Activated CD4-positive, alpha-beta T cell treated with anti-CD3 and anti-CD28 coated beads for 36 hours (primary cell): Measurements from ENCODE around the gene MYL6. TPM values are rescaled to one million over a fixed set of nuclear protein-coding genes. Genes with fewer than 3 reads are reported as not detected.
"Not testable (repeated sequence)": the region's sequence is repeated elsewhere in the genome, so short reads cannot be mapped to it uniquely, and the experiment has no call there.

Experiments used
- ATAC-seq: fragments of 200-7000 bp; cut with Tn5 transposase; one replicate; pipeline ENCODE4 v1.10.0; 2021; ENCODE audit warnings: mild to moderate bottlenecking, moderate library complexity
- CTCF ChIA-PET: fragments of 350-600 bp; sonication (Branson Sonifier 250); formaldehyde crosslinking; loops from one replicate; lab custom pipeline; 2021; ENCODE audit warnings: antibody characterized with exemption; lab: Charles Lee
- POLR2A ChIA-PET: fragments of 350-600 bp; sonication (Branson Sonifier 250); formaldehyde crosslinking; loops from one replicate; lab custom pipeline; 2021; ENCODE audit warnings: antibody characterized with exemption, inconsistent platforms; lab: Charles Lee
- DNase-seq: peaks from one replicate; pipeline ENCODE4 v3.0.0-alpha.2; 2020
- H3K27ac Mint-ChIP-seq: one replicate; pipeline ENCODE4 v1.8.0; 2021; ENCODE audit warnings: mixed read lengths
- H3K27me3 Mint-ChIP-seq: one replicate; pipeline ENCODE4 v1.8.0; 2021; ENCODE audit warnings: mixed read lengths
- H3K36me3 Mint-ChIP-seq: one replicate; pipeline ENCODE4 v1.8.0; 2021; ENCODE audit warnings: low read depth, mixed read lengths
- H3K4me1 Mint-ChIP-seq: one replicate; pipeline ENCODE4 v1.8.0; 2021; ENCODE audit warnings: mixed read lengths
- H3K4me3 Mint-ChIP-seq: one replicate; pipeline ENCODE4 v1.8.0; 2021; ENCODE audit warnings: mild to moderate bottlenecking, moderate library complexity, mixed read lengths
- H3K9me3 Mint-ChIP-seq: one replicate; pipeline ENCODE4 v1.8.0; 2021; ENCODE audit warnings: low read depth, mixed read lengths
- intact Hi-C, 2 experiments: fragments of 100-400 bp; cut with DNase I in 1 of 2; cut with micrococcal nuclease in 1 of 2; formaldehyde crosslinking; loops; one replicate each; pipeline versions ENCODE4 v1.14.2 to v1.15.1; 2022 to 2024; cut with DNase I, micrococcal nuclease
- total RNA-seq, 2 experiments: library from RNA; stranded (reverse); gene quantifications; one replicate each; pipeline ENCODE4 v1.2.3, GENCODE V29; 2021

Gene MYL6
- total RNA-seq, 2 experiments from 2014 or later = 692 to 918 TPM

DNA sequence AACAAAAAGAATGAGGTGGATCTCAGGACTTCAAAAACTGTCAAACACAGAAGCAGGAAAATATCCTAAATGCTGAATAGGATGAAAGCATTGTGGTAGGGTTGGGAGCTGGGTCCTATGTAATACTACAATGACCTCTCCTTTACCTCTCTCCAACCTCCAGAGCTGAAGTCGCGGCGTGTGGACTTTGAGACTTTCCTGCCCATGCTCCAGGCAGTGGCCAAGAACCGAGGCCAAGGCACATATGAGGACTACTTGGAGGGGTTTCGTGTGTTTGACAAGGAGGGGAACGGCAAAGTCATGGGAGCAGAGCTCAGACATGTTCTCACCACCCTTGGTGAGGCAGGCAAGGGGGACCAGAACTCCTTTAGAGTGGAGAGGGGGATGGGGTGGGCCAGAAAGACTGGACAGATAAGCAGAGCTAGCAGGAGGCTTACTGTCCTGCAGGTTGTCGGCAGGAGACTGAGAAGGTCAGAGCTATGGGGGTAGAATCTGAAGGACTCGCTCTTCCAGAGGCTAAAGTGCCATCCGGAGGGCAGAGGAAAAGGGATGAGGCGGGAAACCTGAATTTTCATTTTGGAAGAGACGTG is 2.8 kb upstream of the MYL6 start:
- H3K4me1 Mint-ChIP-seq = peaks cover 32% of the 10 kb centered on the region

GRCh38 chr12:56156464-56157200 is 1.5 kb upstream of the MYL6 start:
- CTCF ChIA-PET = interaction anchor here (0.6 to 1.4 kb wide), 4 partner anchors 8 to 308 kb away, joined by 3 to 12 read pairs (median 4); partner anchors contain the start of genes ERBB3 and ZC3H10
- Mint-ChIP-seq H3K4me1 (peaks cover 31% of the 10 kb centered on the region), H3K27ac (peak overlapping the region; percentile 96), H3K36me3 (peaks cover 46% of the 10 kb centered on the region), H3K4me3 (peak overlapping the region; percentile 99)
- intact Hi-C loops = loop anchor here in 1 of 2 experiments (10.0 kb wide), 1 partner anchor 928 kb away; the partner anchor contains the start of gene NAB2
- ATAC-seq, H3K9me3 Mint-ChIP-seq, H3K27me3 Mint-ChIP-seq, DNase-seq: not testable (repeated sequence)
- POLR2A ChIA-PET = interaction anchor here (0.6 to 0.7 kb wide), 2 partner anchors 10 to 1691 kb away, joined by 3 to 8 read pairs; no protein-coding TSS in a partner anchor

More for the DNA sequence above, 2.8 kb upstream of the MYL6 start:
- CTCF ChIA-PET = interaction anchor here (0.8 to 2.0 kb wide), 4 partner anchors 10 to 35 kb away, joined by 3 to 8 read pairs (median 6); partner anchors contain the start of gene ESYT1
- Mint-ChIP-seq H3K36me3 (peaks cover 35% of the 10 kb centered on the region), H3K4me3 (no peak overlapping the region), H3K9me3 (no peaks in the 10 kb centered on the region), H3K27me3 (no peaks in the 10 kb centered on the region), H3K27ac (no peak overlapping the region)
- ATAC-seq = no peak
- no peak for DNase-seq
- POLR2A ChIA-PET = interaction anchor here (1.2 kb wide), 1 partner anchor 28 kb away, joined by 4 read pairs; the partner anchor contains the start of gene ESYT1
- intact Hi-C loops = loop anchor here in 1 of 2 experiments (10.0 kb wide), 1 partner anchor 929 kb away; the partner anchor contains the start of gene NAB2

GRCh38 chr12:56157201-56158028 is 744 bp upstream of the MYL6 start:
- ChIA-PET CTCF (interaction anchor here (0.6 to 1.8 kb wide), 6 partner anchors 21 to 307 kb away, joined by 3 to 12 read pairs (median 4); partner anchors contain the start of genes ERBB3 and ZC3H10), POLR2A (interaction anchor here (4.4 kb wide), 1 partner anchor 29 kb away, joined by 19 read pairs; the partner anchor contains the start of gene ESYT1)
- Mint-ChIP-seq H3K4me3 (peak overlapping the region; percentile 99), H3K36me3 (peaks cover 50% of the 10 kb centered on the region), H3K4me1 (peaks cover 32% of the 10 kb centered on the region), H3K27me3 (no peaks in the 10 kb centered on the region), H3K9me3 (no peaks in the 10 kb centered on the region), H3K27ac (peak overlapping the region; percentile 96)
- DNase-seq (peak; percentile 76), ATAC-seq (peak; percentile 43)
- intact Hi-C loops = loop anchor here (1.0 to 10.0 kb wide), 9 partner anchors 29 to 927 kb away; partner anchors contain the start of genes ZC3H10 (in 2 of the 2), CS (in 1 of the 2), ESYT1 (in 1 of the 2) and NAB2 (in 1 of the 2)

DNA sequence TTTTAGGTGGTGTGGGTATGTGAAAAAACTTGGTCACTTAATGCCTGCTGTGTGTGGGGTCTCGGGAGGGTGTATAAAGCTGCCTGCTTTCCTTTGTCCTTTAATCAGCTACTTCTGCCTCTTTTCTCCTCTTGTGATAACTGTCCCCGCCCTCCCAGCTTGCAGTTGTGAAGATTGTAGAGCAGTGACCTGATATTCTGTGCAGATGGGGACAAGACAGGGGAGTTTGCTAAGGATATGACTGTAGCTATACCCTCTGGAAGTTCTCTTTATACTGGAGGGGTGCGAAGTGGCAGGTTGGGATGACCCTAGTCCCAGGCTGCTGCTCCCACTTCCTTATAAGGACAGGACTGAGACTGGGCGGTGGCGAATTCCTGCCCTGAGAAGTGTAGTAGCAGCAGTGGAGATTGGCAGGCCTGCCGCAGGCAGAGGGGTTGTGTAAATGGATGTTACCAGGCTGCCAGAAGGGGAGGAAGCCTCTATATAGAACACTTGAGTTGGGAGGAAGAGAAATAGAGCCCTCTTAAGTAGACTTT is 835 bp downstream of the MYL6 start:
- ChIA-PET POLR2A (interaction anchor here (1.4 to 4.4 kb wide), 2 partner anchors 31 to 41 kb away, joined by 9 to 19 read pairs; partner anchors contain the start of genes ESYT1 and ZC3H10), CTCF (interaction anchor here (0.5 to 1.8 kb wide), 14 partner anchors 8 to 224 kb away, joined by 3 to 10 read pairs (median 4); partner anchors contain the start of genes ESYT1 and SMARCC2)
- peaks cover 26% of the 10 kb centered on the region for H3K4me1 Mint-ChIP-seq
- H3K27ac Mint-ChIP-seq = peak overlapping the region; percentile 96
- H3K36me3 Mint-ChIP-seq = peaks cover 60% of the 10 kb centered on the region
- DNase-seq (peak; percentile 45), ATAC-seq (peak; percentile 1)
- no peaks in the 10 kb centered on the region for H3K27me3 Mint-ChIP-seq
- H3K9me3 Mint-ChIP-seq = no peaks in the 10 kb centered on the region
- H3K4me3 Mint-ChIP-seq = peak overlapping the region; percentile 99
- intact Hi-C loops = loop anchor here (1.0 to 10.0 kb wide), 9 partner anchors 30 to 926 kb away; partner anchors contain the start of genes ZC3H10 (in 2 of the 2), CS (in 1 of the 2), ESYT1 (in 1 of the 2) and NAB2 (in 1 of the 2)

- peaks cover 26% of the 10 kb centered on the region for H3K4me1 Mint-ChIP-seq
- ChIA-PET CTCF (interaction anchor here (0.5 to 1.8 kb wide), 10 partner anchors 25 to 900 kb away, joined by 3 to 10 read pairs (median 3); partner anchors contain the start of genes ESYT1 and SMARCC2), POLR2A (interaction anchor here (1.4 to 4.4 kb wide), 2 partner anchors 31 to 41 kb away, joined by 9 to 19 read pairs; partner anchors contain the start of genes ESYT1 and ZC3H10)
- no peaks in the 10 kb centered on the region for H3K27me3 Mint-ChIP-seq
- H3K36me3 Mint-ChIP-seq = peaks cover 64% of the 10 kb centered on the region
- intact Hi-C loops = loop anchor here (1.0 to 10.0 kb wide), 4 partner anchors 28 to 925 kb away; partner anchors contain the start of genes NAB2 (in 1 of the 2) and ZC3H10 (in 1 of the 2)
- DNase-seq (no peak), ATAC-seq (no peak)
- H3K4me3 Mint-ChIP-seq = peak overlapping the region; percentile 99
- peak overlapping the region; percentile 96 for H3K27ac Mint-ChIP-seq
- H3K9me3 Mint-ChIP-seq = no peaks in the 10 kb centered on the region
Observed at GRCh38 chr12:56159482-56160192, 1.5 kb downstream of the MYL6 start.

- Mint-ChIP-seq H3K27me3 (no peaks in the 10 kb centered on the region), H3K27ac (peak overlapping the region; percentile 96), H3K36me3 (peaks cover 63% of the 10 kb centered on the region), H3K4me1 (peaks cover 26% of the 10 kb centered on the region), H3K9me3 (no peaks in the 10 kb centered on the region), H3K4me3 (peak overlapping the region; percentile 99)
- ChIA-PET POLR2A (interaction anchor here (3.2 to 4.4 kb wide), 2 partner anchors 32 to 42 kb away, joined by 16 to 19 read pairs; partner anchors contain the start of genes ESYT1 and ZC3H10), CTCF (interaction anchor here (0.6 to 1.6 kb wide), 6 partner anchors 31 to 900 kb away, joined by 3 to 6 read pairs (median 4); partner anchors contain the start of gene ESYT1)
- ATAC-seq (peak; percentile 61), DNase-seq (peak; percentile 78)
- intact Hi-C loops = loop anchor here in 1 of 2 experiments (1.0 kb wide), 1 partner anchor 27 kb away; no protein-coding TSS in a partner anchor
Observed at GRCh38 chr12:56160193-56160763, 2.1 kb downstream of the MYL6 start.

- H3K27me3 Mint-ChIP-seq = no peaks in the 10 kb centered on the region
- ATAC-seq = no peak
- H3K27ac Mint-ChIP-seq = peak overlapping the region; percentile 96
- ChIA-PET CTCF (interaction anchor here (0.6 to 3.0 kb wide), 10 partner anchors 10 to 517 kb away, joined by 3 to 18 read pairs (median 3); partner anchors contain the start of genes RNF41 and SMARCC2), POLR2A (interaction anchor here (0.7 to 4.4 kb wide), 3 partner anchors 9 to 43 kb away, joined by 3 to 19 read pairs (median 16); partner anchors contain the start of genes ESYT1, MYL6B and ZC3H10)
- DNase-seq = no peak
- H3K4me1 Mint-ChIP-seq = peaks cover 26% of the 10 kb centered on the region
- peaks cover 62% of the 10 kb centered on the region for H3K36me3 Mint-ChIP-seq
- no peaks in the 10 kb centered on the region for H3K9me3 Mint-ChIP-seq
- intact Hi-C loops = loop anchor here in 1 of 2 experiments (1.0 kb wide), 1 partner anchor 26 kb away; no protein-coding TSS in a partner anchor
- peak overlapping the region; percentile 99 for H3K4me3 Mint-ChIP-seq
Observed at GRCh38 chr12:56160894-56161689, 2.9 kb downstream of the MYL6 start.

DNA sequence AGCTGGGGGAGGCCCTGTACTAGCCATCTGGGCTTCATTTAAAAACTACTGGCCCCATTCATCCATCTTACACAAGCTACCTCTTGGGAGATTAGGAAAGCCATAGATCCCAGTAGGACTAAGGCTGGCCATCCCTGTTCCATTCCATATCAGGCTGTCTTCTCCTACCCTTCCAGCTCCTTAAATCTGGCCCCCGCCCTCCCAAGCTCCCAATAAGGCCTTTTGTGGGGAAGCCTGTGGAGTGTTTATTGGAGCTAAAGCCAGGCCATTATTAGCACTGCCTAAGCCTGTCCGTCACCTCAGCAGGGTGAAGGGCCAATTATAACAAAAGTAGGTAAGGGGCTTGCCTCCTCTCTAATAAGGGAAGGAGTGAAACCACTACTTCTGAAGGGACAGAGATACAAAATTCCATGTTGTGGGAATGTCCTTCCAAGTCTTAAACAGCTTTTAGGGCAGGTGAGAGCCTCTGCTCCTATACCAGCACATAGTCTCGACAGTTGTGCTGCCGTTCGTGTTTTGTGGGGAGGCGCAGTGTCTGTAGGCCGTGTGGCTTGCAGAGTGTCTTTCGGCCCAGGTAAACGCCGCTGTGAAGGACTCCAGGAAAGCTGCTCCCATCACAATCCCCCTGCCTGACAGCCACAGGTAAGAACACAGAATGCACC is 3.7 kb downstream of the MYL6 start:
- H3K27me3 Mint-ChIP-seq = no peaks in the 10 kb centered on the region
- H3K36me3 Mint-ChIP-seq = peaks cover 62% of the 10 kb centered on the region
- peaks cover 26% of the 10 kb centered on the region for H3K4me1 Mint-ChIP-seq
- CTCF ChIA-PET = interaction anchor here (0.8 to 3.0 kb wide), 10 partner anchors 11 to 517 kb away, joined by 3 to 18 read pairs (median 3); partner anchors contain the start of genes ANKRD52, RNF41 and SMARCC2
- H3K9me3 Mint-ChIP-seq = no peaks in the 10 kb centered on the region
- no peak for DNase-seq
- peak overlapping the region; percentile 99 for H3K4me3 Mint-ChIP-seq
- peak overlapping the region; percentile 65 for H3K27ac Mint-ChIP-seq
- intact Hi-C loops = no loop called here
- POLR2A ChIA-PET = interaction anchor here (0.6 to 4.4 kb wide), 6 partner anchors 10 to 198 kb away, joined by 3 to 19 read pairs (median 6); partner anchors contain the start of genes ESYT1, MYL6B, STAT2 and ZC3H10
- ATAC-seq = no peak
